GM19372 (cell line): ENCODE results near the gene RIPK4.
"Not testable (repeated sequence)": the region's sequence is repeated elsewhere in the genome, so short reads cannot be mapped to it uniquely, and the experiment has no call there.

Source experiments
- ATAC-seq: cut with Tn5 transposase; IDR thresholded peaks from one replicate; pipeline ENCODE4 v1.9.1; 2021; ENCODE audit warnings: mild to moderate bottlenecking, low read depth, moderate library complexity; ENCODE audit not compliant: unreplicated experiment

The RIPK4 gene

DNA sequence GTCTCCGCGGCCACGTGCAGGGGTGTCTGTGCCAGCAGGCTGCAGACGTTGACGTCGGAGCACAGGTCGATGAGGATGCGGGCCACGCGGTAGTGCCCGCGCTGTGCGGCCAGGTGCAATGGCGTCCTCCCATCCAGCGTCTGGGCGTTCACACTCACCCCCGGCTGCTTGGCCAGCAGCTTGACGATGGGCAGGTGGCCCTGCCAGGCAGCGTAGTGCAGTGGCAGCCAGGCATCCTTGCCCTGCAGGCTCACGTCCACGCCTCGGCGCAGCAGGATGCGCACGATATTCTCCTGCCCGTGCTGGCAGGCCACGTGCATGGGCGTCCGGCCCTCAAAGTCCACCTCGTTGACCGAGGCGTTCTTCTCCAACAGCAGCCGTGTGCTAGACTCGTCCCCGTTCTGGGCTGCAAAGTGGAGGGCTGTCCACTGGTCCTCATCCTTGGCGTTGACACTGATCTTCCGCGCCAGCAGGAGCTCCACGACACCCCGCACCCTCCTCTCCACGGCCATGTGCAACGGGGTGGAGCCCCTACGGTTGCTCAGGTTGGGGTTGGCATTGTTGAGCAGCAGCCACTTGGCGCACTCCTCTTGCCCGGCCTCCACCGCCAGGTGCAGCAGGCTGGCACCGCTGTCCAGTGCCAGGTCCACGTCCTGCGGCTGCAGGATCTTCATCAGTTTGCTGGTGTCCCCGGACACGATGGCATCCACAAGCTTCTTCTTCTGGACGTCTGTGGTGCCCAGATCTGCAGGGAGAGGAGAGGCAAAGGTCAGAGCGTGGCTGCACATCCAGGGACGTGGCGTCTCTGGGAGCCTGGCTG, 25.4 kb downstream of the RIPK4 start:
- no peak for ATAC-seq

DNA sequence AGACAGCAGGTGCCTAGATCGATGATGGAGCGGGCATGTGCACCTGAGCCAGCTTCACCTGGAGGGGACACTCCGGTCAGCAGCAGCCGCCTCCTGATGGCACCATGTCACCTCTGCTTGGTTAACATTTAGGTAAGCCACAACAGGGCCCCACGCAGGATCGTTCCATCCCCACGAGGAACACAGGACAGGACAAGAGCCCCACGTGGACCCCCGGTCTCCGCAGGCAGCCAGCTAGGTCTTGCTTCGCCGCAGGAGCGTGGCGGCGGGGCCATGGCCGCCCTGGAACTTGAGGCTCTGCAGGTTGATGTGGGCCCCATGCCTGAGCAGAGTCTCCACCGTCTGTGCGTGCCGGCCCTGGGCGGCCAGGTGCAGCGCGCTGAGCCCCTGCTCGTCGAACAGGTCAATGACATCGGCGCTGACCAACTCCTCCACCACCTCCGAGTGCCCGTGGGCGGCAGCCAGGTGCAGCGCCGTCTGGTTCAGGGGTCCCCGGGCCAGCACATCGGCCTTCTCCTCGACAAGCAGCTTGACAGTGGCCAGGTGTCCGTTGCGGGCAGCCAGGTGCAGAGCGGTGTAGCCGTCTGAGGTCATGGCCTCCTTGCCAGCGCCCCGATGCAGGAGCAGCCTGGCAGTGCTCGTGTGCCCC, 26.1 kb downstream of the RIPK4 start:
- ATAC-seq: no peak

DNA sequence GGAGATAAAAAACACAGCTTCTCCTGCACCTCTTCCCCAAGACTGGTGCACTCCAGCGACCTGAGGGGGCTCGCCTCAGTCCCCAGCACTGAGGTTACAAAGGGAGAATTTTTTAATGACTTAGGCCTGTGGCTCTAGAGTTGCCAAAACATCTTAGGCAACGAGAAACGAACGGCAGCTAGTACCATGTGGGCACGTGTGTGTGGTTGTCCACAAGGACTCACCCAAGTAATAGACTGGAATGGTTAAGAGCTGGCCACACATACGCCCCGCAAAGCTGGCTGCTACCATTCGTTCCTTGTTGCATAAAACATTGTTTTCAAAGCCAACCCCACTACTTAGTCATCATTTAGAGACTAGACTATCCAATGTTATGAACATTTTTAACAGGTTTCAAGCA, 26.9 kb downstream of the RIPK4 start:
- no peak for ATAC-seq

DNA sequence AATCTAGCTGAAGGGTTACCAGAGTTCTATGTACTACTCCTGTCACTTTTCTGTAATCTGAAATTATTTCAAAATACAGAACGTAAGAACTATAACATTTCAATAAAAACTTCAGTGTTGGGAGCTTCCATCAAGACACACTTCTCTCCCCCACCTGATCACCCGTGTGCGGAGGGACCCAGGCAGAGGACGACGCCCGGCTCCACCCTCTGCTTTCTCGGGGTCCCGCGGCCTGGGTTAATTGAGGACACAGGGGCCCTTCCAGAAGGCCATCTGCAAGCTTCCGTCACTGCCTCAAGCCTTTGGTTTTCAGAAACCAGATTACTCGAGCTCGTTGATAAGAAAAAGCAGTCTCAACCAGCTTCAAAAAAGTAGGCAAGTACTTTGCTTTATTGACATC, 27.8 kb downstream of the RIPK4 start:
- ATAC-seq: no peak

DNA sequence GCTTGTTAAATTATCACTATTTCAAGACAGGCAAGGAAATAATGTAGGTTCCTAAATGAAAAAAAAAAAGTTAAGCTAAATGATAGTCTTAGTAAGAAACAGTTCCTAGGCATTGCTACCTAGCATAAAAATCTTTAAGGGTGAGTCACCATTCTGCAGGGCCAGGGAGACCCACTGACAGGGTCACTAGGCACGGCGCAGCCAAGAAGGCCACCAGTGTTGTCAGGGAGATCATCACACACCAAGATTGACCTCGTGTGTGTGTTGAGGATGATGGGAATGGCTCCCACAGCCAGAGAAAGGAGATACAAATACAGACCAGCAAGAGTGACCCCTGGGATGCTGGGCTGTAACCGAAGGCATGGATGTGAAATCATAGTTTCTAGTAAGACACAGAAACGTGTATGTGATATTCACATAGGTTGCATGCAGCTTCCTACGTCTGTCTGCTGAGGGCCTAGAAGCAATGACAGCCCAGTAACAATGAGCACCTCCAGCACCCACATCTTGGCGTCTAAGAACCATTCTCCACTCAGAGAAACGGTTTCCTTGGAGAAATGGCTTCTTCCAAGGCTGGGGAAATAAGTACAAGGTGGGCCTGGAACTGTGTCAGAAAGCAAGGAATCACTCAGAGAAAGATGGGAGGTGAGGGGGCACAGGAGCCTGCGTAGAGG, 29.1 kb downstream of the RIPK4 start:
- ATAC-seq: no peak

DNA sequence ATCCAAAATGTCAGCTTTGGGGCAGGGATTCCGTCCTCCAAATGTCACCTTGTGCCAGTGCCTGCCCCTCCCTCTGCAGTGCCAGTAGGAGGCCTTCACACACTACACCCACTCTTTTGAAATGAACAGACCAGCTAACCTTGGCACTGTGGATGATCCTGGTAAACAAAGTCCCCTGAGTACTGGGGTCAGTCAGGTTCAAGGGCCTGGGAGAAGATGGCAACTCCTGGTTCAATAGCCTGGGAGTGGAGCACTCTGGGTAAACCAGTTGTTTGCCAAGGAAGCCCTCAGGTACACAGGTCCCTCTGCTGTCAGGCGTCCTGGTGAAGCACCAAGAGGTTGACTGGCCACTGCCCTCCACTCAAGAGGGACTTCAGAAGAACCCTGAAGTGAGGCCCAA, 30.4 kb downstream of the RIPK4 start:
- no peak for ATAC-seq

DNA sequence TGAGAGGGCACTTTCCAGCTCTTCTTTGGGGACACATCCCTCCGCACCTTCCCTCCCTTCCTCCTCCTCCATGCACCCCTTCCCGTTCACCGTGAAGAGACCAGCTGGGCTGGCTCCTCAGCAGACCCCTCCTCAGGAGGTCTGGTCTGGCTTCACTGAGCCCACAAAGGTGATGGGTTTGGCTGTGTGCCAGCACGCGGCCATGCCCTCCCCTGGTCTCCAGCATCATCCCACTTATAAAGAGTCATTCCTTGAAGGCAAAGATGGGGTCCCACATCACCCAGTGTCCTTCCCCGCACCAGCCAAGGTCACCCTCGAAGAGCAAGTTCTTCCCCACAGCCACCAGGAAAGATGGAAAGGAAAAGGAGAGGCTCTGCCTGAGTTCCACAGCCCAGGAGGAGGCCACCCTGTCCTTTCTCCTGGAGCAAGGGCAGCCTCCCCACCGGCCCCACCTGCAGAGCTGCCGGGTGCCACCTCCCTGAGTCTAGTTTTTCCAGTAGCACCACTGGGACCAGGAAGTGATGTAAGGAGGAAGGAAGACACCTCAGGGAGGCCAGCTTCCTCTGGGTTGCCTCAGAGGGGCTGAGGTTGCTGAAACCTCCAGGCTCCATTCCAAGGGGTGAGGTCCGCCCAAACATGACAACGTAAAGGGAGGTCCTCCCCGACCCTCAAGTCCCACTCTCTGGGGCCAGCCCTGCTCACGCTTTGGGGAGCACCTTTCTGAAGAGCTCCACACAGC, 32.7 kb downstream of the RIPK4 start:
- no peak for ATAC-seq

DNA sequence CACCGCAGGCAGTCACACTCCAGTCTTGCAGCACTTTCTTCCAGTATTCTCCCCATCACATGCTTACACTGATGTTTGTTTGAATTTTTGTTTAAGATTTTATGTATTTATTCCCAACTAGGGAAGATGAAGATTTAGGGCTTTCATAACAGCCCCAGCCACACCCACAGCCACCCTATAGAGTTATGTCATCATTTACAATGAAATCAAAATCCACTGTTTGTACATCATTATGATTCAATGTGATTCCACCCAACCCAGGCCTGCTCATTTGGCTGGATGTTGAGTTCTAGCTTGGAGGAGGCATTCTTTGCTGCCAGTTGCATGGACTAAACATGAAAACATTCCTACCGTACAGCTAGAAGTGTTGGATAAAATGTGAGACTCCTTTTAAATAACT, 35.8 kb downstream of the RIPK4 start:
- ATAC-seq: no peak

DNA sequence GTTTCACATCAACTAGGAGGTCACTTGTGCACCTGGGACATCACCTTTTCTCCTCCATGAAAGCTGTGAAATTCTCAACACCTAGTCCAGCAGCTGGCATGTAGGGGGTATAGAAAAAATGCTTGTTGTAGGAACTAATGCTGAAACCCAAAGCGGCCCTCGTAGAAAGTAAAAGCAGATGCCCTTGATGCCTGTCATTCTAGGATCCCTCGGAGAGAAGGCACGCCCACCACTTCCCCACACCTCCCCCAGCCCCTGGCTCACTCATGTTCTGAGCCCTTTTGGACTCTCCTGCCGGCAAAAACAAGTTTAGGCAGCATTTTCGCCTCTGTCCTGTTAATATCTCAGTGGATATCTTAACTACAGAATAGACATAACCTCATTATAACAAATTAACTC, 36.5 kb downstream of the RIPK4 start:
- no peak for ATAC-seq

DNA sequence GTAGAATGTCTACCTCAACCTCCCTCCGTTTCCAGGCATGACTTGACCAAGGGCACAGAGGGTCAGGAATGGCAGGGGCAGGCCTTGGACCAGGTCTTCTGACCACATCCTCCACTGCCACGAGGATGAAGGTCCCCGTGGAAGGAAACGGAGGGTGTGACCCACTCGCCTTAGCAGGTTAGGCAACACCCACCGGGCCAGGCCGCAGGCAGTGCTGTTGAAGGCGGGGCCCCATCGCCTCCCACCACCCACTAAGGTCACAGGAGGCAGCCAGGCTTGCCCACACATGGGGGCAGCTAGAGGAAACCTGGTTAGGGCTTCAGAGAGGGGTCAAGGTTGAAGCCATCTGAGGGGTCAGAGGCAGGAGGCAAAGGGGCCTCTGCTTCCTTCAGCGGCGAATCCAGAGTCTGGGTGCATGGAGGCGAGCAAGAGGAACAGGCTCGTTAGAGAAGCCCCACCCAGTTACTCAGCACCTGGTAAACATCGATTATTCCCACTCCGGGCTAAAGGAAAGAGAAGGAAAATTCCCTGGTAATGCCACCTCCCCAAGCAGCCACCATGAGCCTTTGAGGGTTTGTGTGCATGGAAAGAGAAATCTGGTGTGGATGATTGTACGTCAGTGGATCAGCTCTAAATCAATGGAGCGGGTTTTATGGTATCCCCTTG, 37.0 kb downstream of the RIPK4 start:
- ATAC-seq: no peak

DNA sequence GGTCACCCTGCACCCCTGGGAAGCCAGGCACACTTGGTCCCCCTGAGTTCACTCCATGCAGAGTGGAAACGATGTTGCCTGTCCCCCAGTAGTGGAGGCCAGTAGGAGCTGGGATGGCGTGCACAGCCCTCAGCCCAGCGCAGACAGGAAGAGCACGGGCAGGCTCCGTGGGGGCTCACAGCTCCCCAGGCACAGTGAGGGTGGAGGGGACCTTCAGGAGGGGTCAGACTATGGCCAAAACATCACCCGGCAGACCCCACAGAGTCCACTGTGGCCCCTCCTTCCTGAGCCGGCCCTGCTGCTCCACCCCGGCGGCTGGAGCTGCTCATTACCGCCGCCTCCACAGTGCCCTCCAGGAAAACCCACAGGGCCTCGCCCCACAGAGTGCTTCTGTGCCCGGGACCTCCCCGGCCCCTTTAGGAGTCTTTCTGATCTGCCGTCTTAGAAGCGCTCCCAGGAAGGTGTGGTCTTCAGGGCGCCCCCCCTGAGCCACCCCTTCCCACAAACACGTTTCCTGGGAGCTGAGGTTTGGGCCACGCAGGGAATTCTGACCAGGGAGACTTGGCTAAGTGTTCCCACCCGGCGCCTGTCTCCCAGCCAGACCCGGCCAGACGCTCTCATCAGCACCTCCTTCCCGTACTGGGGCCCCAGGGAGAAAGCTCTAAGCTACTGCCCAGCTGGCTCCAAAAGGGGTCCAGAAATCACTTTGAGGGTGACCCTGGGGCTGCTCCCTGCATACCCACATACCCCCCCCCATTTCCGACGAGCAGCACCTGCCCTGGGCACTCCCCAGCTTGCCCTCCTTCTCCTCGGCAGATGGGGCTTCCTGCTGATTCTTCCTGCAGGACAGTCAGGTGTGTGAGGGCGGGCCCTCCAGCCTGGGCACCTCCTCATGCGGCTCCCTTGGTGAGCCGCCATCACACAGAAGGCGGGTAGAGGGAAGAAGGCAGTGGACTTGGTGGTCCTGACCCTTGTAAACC, 38.8 kb downstream of the RIPK4 start:
- no peak for ATAC-seq

DNA sequence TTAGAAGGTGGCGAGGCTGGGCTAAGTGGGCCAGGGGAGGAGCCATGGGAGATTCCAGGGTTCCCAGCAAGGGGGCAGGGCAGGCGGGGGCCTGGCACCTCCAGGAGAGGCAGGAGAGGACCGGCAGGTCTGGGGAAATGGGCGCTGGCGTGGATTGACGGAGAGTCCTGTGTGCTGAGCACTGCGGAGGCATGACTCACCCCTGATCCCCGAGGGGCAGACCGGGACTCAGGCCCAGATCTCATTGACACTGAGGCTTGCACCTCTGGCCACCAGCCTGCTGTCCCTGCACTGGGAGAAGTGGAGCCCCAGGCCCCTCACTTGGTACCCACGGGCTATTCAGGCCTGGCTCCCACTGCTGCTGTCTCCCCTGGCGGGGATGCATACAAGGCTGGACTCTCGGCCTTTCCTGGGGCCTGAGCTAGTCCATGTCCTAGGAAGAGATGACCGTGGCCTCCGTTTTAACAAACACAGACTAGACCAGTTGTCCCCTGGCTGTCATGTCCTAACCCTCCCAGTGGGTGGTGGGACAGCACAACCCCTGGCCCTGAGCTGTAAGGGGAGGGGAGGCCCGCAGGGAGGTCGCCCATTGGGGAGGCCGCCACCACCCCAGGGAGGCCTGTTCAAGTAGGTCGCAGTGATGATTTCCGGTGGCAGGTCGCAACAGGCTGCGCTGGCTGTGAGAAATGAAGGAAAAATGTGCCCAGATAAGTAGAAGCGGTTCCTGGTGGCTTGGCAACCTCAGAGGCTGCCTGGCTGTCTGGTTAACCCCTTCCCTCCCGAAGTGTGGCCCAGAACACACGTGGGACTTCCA, 39.7 kb downstream of the RIPK4 start:
- ATAC-seq: no peak

DNA sequence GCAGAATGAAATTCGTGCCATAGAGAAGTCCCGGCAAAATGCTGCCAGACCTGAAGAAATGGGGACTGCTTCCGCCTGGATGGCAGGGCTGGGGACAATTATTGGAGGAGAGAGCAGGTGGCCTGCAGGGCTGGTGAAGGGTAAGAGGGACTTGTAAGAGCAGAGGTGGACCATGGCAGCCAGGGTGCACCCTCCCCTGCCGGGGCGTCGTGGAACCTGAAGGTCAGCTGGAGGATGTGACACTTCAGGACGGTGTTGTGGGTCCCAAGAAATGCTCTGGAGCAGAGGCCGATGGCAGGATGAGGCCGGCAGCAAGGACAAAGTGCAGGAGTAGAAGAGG, 40.3 kb downstream of the RIPK4 start:
- ATAC-seq: no peak

DNA sequence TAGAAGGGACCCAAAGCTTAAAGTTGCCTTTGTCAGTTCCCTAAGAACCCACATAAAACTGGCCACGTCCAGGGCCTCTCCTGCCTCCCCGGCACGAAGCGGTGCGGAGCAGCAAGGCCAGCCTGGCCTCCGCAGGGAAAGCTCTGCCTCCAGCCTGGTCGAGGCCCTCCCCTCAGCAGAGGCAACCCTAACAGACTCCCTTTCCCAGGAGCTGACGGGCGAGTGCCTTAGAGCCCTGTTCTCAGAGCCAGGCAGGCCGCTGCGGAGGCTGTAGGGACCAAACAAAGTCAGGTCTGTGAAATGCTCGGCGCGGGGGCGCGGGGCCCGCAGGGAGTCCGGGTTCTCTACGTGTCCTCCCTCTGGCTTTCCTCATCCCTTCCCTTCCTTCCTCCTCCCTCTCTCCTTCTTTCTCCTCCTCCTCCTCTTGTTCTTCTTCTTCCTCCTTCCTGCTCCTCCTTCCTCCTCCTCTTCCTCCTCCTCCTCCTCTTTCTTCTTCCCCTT, 40.7 kb downstream of the RIPK4 start:
- ATAC-seq: no peak

DNA sequence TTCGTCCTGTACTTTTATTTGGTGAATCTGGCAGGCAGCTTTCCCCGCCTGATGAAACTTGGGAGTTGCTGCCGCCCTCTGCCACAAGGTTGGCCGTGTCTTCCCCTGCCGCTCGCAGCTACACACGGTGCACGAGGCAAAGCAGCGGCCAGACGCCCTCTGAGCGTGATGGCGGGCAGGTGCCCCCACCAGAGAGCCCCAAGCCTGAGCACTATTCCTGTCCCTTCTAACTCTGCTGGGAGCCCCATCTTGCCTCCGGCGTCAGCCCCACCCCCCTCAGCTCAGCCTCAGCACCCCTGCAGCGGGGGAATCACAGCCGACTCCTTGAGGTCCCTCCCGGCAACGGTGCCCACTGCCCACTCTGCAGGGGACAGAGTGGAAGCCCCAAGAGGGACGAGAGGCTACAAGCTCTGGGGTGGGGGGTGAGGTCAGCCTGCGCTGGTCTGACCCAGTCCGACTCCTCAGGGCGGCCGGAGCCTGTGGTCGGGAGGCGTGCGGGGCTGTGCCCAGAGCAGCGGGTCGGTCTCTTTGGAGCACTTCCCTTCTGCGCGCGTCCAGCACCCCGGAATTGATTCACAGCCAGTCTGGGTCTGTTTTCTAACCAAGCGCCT, 41.3 kb downstream of the RIPK4 start:
- no peak for ATAC-seq

DNA sequence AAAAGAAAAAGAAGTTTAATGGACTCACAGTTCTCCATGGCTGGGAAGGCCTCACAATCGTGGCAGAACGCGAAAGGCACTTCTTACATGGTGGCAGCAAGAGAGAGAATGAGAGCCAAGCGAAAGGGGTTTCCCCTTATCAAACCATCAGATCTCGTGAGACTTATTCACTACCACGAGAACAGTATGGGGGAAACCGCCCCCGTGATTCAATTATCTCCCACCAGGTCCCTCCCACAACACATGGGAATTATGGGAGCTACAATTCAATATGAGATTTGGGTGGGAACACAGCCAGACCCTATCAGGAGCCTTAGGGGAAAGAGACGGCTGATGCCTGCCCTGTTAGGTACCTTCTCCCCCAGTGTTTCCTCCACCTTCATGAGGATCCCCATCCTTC, 43.0 kb downstream of the RIPK4 start:
- ATAC-seq: not testable (repeated sequence)

DNA sequence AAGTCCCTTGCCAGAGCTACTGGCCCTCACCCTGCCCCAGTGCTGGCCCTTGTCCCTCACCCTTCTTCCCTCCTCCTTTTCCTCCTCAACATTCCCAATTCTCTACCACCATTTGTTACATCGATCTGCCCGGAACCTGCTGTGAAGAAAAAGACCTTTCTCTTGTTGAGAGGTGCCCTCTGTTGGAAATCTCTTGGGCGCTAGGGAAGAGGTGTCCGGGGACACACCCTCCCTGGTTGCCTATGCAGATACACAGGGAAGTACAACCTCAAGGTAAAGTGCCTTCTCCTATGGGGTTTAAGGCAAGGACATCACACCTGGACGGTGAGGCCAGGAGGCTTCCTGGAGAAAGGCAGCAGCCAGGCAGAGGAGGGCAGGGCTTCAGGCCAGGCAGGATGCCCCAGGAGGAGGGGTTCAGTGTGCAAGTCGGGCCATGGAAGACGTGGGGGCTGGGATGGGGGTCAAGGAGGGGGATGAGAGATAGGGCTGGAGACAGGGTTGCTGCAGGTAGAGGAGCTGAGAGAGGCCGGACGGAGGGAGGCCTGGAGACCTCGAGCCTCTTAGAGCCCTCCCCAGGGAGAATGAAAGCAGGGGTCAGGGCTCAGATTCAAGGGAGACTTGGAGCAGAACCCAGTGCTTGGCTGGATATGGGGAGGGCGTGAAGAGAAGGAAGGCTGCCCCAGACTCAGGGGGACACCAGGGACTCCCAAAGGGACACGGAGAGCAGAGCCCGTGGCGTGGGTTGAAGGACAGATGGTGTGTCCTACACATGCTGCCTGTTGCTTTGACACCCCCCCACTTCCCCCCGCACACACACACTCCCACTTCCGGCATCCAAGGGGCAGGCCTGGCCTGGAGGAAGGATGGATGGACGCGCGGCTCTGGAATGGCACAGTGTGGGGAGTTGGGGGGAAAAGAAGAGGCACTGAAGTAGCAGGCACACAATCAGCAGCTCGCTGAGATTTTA, 44.5 kb downstream of the RIPK4 start:
- ATAC-seq: no peak
